Measurements from ENCODE around the gene TUBA4B.

DNA sequence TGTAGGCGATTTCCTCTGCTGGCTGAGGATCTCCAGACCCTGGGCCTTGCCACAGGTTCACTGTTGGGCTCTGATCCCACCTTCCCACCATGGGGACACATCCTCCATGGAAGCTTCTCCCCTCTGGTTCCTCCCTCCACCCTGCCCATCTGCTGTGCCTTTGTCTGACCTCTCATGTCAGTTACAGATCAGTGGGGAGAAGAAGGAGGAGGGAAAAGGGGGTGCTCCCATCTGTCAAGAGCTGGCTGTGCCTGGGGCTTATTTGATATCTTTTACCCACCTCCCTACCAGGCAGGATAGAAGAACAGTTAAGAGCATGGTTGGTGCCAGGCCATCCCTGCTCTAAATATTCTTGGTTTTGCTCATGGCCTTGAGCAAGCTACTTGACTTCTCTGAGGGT is 13.8 kb downstream of the TUBA4B start:
- TF ChIP-seq POLR2A (IDR thresholded peaks at IDR 0.05) (no peak), EP300 (IDR thresholded peaks at IDR 0.05) (no peak)
- TF ChIP-seq, protein P1, sequence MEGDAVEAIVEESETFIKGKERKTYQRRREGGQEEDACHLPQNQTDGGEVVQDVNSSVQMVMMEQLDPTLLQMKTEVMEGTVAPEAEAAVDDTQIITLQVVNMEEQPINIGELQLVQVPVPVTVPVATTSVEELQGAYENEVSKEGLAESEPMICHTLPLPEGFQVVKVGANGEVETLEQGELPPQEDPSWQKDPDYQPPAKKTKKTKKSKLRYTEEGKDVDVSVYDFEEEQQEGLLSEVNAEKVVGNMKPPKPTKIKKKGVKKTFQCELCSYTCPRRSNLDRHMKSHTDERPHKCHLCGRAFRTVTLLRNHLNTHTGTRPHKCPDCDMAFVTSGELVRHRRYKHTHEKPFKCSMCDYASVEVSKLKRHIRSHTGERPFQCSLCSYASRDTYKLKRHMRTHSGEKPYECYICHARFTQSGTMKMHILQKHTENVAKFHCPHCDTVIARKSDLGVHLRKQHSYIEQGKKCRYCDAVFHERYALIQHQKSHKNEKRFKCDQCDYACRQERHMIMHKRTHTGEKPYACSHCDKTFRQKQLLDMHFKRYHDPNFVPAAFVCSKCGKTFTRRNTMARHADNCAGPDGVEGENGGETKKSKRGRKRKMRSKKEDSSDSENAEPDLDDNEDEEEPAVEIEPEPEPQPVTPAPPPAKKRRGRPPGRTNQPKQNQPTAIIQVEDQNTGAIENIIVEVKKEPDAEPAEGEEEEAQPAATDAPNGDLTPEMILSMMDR (IDR thresholded peaks at IDR 0.05): no peak

Measured in tibial nerve (tissue), 4 donors.